Kidney (tissue), 14 donors: ENCODE data around the gene CAMTA1. TPM values are rescaled to one million over a fixed set of nuclear protein-coding genes. Genes with fewer than 3 reads are reported as not detected.

Experiments used
- DNase-seq, 5 donors: peaks; one replicate each; pipeline ENCODE4 v3.0.0-alpha.2; 2013 to 2020
- FAIRE-seq: peaks from 2 replicates; lab custom pipeline; 2012; peaks lifted over from hg19 to GRCh38; lab: Jason Lieb, UNC
- H3K27ac ChIP-seq, 2 donors: one replicate each; pipeline ENCODE4 v1.7.0; 2013; ENCODE audit warnings: low read depth in 2 of 2, low read length in 2 of 2, inconsistent platforms in 1 of 2
- H3K27me3 ChIP-seq: one replicate; pipeline ENCODE4 v1.7.1; 2013; ENCODE audit warnings: low read length, inconsistent platforms; ENCODE audit not compliant: control insufficient read depth, insufficient read depth
- H3K36me3 ChIP-seq, 3 donors: one replicate each; pipeline versions ENCODE4 v1.7.0 to v1.7.1; 2013; ENCODE audit warnings: low read length in 3 of 3, control low read depth in 1 of 3, inconsistent platforms in 1 of 3; ENCODE audit not compliant: insufficient read depth in 3 of 3, control insufficient read depth in 2 of 3
- H3K4me1 ChIP-seq, 3 donors: one replicate each; pipeline versions ENCODE4 v1.7.0 to v1.7.1; 2013; ENCODE audit warnings: low read length in 3 of 3, inconsistent platforms in 1 of 3, low read depth in 1 of 3; ENCODE audit not compliant: control insufficient read depth in 2 of 3, insufficient read depth in 2 of 3
- H3K4me3 ChIP-seq, 3 donors: one replicate each; pipeline versions ENCODE4 v1.7.0 to v1.8.1; 2013; ENCODE audit warnings: low read length in 3 of 3, control low read depth in 1 of 3, inconsistent platforms in 1 of 3
- H3K9ac ChIP-seq, 3 donors: one replicate each; pipeline versions ENCODE4 v1.7.0 to v1.7.1; 2013; ENCODE audit warnings: low read length in 3 of 3, control low read depth in 1 of 3, inconsistent platforms in 1 of 3
- H3K9me3 ChIP-seq, 3 donors: one replicate each; pipeline versions ENCODE4 v1.7.0 to v1.7.1; 2013; ENCODE audit warnings: low read length in 3 of 3, control low read depth in 1 of 3, inconsistent platforms in 1 of 3; ENCODE audit not compliant: control insufficient read depth in 2 of 3, insufficient read depth in 1 of 3
- intact Hi-C: fragments of 100-400 bp; cut with DNase I; formaldehyde crosslinking; loops from one replicate; pipeline ENCODE4 v1.11.1; 2022
- polyA plus RNA-seq: library from polyadenylated mRNA; stranded (reverse); fragments of 350-450 nt; fragmentation: Illumina TruSeq; extraction: RNeasy Lipid Tissue Mini Kit (QIAGEN cat#74804); gene quantifications from one replicate; pipeline ENCODE4 v1.2.3, GENCODE V29; 2014; ENCODE audit warnings: low read depth, low replicate concordance; ENCODE audit not compliant: insufficient read depth
- total RNA-seq: library from RNA; stranded (reverse); fragmentation: NEBNext Ultra II Directional; extraction: Animal tissue kit (Norgen Biotek cat#: 25700); gene quantifications from one replicate; pipeline ENCODE4 v1.2.1, GENCODE V29; 2021
- TF ChIP-seq, protein P1 (sequence below): IDR thresholded peaks from 3 replicates; pipeline ENCODE4 v1.5.1; 2012; ENCODE audit warnings: mild to moderate bottlenecking, moderate library complexity, borderline replicate concordance; ENCODE audit not compliant: insufficient read depth; ENCODE audit errors: extremely low read depth
- donor health status: control.
- donor health status: control.
- donor health status: control.
- donor health status: control.
- donor health status: control.
- donor health status: DM: yes; HTN: yes; CAD: no.
- donor health status: Normal renal cell carcinoma (clear cell type).

The CAMTA1 gene
- total and polyA plus RNA-seq, 2 donors from 2014 or later, result 79.0 to 170 TPM

DNA sequence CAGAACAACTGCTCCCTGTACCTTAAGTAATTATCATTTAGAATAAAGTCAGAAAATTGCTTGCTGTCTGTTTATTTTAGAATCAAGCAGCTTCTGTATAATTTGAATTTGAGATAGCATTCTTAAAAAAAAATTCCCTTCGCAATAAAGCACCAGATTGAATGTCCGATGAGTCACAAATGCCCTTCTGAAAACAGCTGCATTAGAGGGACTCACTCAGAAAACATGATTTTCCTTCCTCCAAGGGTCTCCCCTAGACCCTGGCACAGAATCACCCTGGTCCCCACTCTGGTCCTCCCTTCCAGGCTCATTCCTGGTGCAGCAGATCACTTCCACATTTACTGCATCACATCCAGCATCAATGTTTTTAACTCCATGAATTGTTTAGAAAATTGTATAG lies 514.7 kb downstream of the CAMTA1 start:
- no peak overlapping the region for H3K9ac ChIP-seq
- FAIRE-seq, result no peak

DNA sequence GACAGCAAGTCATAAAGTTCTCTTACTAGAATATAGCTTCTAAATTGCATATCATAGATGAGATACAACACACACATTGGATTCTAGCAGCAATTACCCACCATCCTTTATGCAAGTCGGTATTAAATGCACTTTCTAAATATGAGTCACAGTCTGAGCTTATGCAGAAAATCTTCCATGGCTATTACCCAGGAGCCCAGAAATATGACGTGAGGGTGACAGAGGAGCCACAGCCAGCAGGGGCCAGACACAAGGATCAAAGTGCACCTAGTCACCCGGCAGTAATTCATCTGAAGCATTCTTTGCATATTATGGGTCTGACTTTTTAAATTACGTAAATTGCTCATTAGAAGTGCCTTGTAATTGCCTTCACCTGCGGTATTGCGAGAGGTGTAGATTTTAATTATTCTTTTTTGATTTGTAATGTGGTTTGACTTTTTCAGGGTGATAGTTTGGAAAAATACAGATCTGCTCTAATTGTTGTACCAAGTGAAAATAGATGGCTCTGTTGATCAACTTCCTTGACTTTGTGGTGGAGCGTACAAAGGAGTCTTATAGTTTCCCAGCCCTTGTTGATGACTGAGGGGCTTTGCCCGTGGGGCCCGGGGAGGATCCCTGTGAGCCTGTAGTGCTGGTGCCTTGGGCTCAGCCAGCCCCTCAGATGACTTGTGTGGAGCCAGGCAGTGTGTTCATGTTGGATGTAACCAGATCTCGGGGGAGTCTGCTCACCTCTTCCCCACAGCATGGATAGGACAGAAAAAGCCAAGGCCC lies 515.8 kb downstream of the CAMTA1 start:
- no peak overlapping the region for H3K9ac ChIP-seq
- H3K36me3 ChIP-seq, result no peaks in the 10 kb centered on the region
- no peak overlapping the region for H3K27ac ChIP-seq
- H3K9me3 ChIP-seq, result peaks cover 0 to 8% (median 0%) of the 10 kb centered on the region in 3 donors
- TF ChIP-seq, protein P1, sequence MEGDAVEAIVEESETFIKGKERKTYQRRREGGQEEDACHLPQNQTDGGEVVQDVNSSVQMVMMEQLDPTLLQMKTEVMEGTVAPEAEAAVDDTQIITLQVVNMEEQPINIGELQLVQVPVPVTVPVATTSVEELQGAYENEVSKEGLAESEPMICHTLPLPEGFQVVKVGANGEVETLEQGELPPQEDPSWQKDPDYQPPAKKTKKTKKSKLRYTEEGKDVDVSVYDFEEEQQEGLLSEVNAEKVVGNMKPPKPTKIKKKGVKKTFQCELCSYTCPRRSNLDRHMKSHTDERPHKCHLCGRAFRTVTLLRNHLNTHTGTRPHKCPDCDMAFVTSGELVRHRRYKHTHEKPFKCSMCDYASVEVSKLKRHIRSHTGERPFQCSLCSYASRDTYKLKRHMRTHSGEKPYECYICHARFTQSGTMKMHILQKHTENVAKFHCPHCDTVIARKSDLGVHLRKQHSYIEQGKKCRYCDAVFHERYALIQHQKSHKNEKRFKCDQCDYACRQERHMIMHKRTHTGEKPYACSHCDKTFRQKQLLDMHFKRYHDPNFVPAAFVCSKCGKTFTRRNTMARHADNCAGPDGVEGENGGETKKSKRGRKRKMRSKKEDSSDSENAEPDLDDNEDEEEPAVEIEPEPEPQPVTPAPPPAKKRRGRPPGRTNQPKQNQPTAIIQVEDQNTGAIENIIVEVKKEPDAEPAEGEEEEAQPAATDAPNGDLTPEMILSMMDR, result no peak
- H3K4me3 ChIP-seq, result no peak overlapping the region
- peak in 3 of 5 donors; percentile 59 to 65 (median 59) for DNase-seq
- intact Hi-C loops, result no loop called here
- H3K4me1 ChIP-seq, result peaks cover 0 to 5% (median 0%) of the 10 kb centered on the region in 3 donors
- FAIRE-seq, result no peak
- no peaks in the 10 kb centered on the region for H3K27me3 ChIP-seq

More for the DNA sequence above, 514.7 kb downstream of the CAMTA1 start:
- peaks cover 0 to 8% (median 0%) of the 10 kb centered on the region in 3 donors for H3K9me3 ChIP-seq
- H3K4me3 ChIP-seq, result no peak overlapping the region
- no peaks in the 10 kb centered on the region for H3K36me3 ChIP-seq
- H3K27ac ChIP-seq, result no peak overlapping the region
- no peak for DNase-seq
- no peaks in the 10 kb centered on the region for H3K27me3 ChIP-seq
- H3K4me1 ChIP-seq, result peaks cover 0 to 5% (median 0%) of the 10 kb centered on the region in 3 donors
- intact Hi-C loops, result no loop called here
- TF ChIP-seq, protein P1, result no peak

DNA sequence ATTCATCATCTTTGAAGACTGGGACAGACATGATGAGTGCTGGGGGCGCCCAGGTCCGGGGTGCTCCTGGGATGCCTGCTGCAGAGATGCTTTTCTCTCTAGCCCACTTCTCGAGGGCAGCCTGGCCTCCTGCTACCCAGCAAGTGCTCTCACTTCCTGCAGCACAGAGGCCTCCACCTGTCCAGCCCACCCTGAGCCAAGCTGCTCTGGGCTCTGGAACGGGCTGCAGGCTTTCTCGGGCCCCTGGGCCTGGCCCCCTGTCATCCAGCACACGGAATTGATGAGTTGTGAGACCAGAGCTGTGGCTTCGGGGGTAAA lies 516.4 kb downstream of the CAMTA1 start:
- H3K27me3 ChIP-seq, result no peaks in the 10 kb centered on the region
- no peak for FAIRE-seq
- H3K9me3 ChIP-seq, result peaks cover 0 to 11% (median 0%) of the 10 kb centered on the region in 3 donors
- intact Hi-C loops, result no loop called here
- no peak for DNase-seq
- TF ChIP-seq, protein P1, result no peak
- no peak overlapping the region for H3K4me3 ChIP-seq
- H3K9ac ChIP-seq, result no peak overlapping the region
- no peaks in the 10 kb centered on the region for H3K36me3 ChIP-seq
- no peak overlapping the region for H3K27ac ChIP-seq
- H3K4me1 ChIP-seq, result peaks cover 0 to 5% (median 0%) of the 10 kb centered on the region in 3 donors
